ENCODE measurements around the gene CD6. TPM values are rescaled to one million over a fixed set of nuclear protein-coding genes. Genes with fewer than 3 reads are reported as not detected.

CD6 gene
- polyA plus RNA-seq, 1 donor (not counting 4 experiments of a cell fraction or from before 2014, with no cell fraction given) = 0.03 TPM

- DNase-seq (ENCODE audit: low read depth, low spot score) (no peak), FAIRE-seq (no peak)
- no peak overlapping the region for H3K4me3 ChIP-seq (ENCODE audit: control insufficient read depth in 2 of 3, extremely low read depth in 1 of 3, insufficient read depth in 2 of 3, low read depth in 1 of 3, low read length in 3 of 3)
- peaks cover 36% of the 10 kb centered on the region for H3K27me3 ChIP-seq (ENCODE audit: control insufficient read depth, extremely low read depth, insufficient read depth, low read length)
- no peaks in the 10 kb centered on the region for H4K20me1 ChIP-seq (ENCODE audit: control insufficient read depth, extremely low read depth, insufficient read depth, low read length)
- peaks cover 2% of the 10 kb centered on the region for H3K4me1 ChIP-seq (ENCODE audit: control insufficient read depth, extremely low read depth, insufficient read depth, low read length)
- TF ChIP-seq EZH2 (IDR thresholded peaks at IDR 0.05; ENCODE audit: low read length) (no peak), CTCF (optimal IDR thresholded peaks at IDR 0.05 in 1 of 3, IDR thresholded peaks at IDR 0.05 in 1 of 3, conservative IDR thresholded peaks at IDR 0.05 in 1 of 3; ENCODE audit: extremely low read depth in 1 of 3, insufficient read depth in 2 of 3, low read length in 3 of 3) (no peak)
- H3K36me3 ChIP-seq (ENCODE audit: control insufficient read depth in 2 of 2, extremely low read depth in 1 of 2, insufficient read depth in 2 of 2, low read length in 2 of 2) = no peaks in the 10 kb centered on the region
- dilution Hi-C loops (cut with MboI; ENCODE audit: extremely low pct_ligation_motif_present, low sequenced_read_pairs) = no loop called here
- no peak overlapping the region for H2AFZ ChIP-seq (ENCODE audit: control insufficient read depth, low read length)
- no peak overlapping the region for H3K4me2 ChIP-seq (ENCODE audit: control insufficient read depth, extremely low read depth, insufficient read depth, low read depth, low read length)
- H3K9ac ChIP-seq (ENCODE audit: control insufficient read depth, extremely low read depth, insufficient read depth, low read length) = no peak overlapping the region
- no peak overlapping the region for H3K27ac ChIP-seq (ENCODE audit: control insufficient read depth, insufficient read depth, low read length)
- no peaks in the 10 kb centered on the region for H3K79me2 ChIP-seq (ENCODE audit: control insufficient read depth, insufficient read depth, low read length)
- H3K9me3 ChIP-seq (ENCODE audit: control insufficient read depth, low read depth, low read length) = no peaks in the 10 kb centered on the region
- H3K9me1 ChIP-seq (ENCODE audit: control insufficient read depth, extremely low read depth, insufficient read depth, low read length) = no peaks in the 10 kb centered on the region
These were observed 48.4 kb downstream of the CD6 start for GRCh38 chr11:61019832-61020405.

- no peak for FAIRE-seq
- Histone ChIP-seq H3K27me3 (ENCODE audit: control insufficient read depth, extremely low read depth, insufficient read depth, low read length) (peaks cover 40% of the 10 kb centered on the region), H3K4me1 (ENCODE audit: control insufficient read depth, extremely low read depth, insufficient read depth, low read length) (peaks cover 2% of the 10 kb centered on the region), H3K9ac (ENCODE audit: control insufficient read depth, extremely low read depth, insufficient read depth, low read length) (no peak overlapping the region), H3K27ac (ENCODE audit: control insufficient read depth, insufficient read depth, low read length) (no peak overlapping the region), H4K20me1 (ENCODE audit: control insufficient read depth, extremely low read depth, insufficient read depth, low read length) (no peaks in the 10 kb centered on the region), H3K9me1 (ENCODE audit: control insufficient read depth, extremely low read depth, insufficient read depth, low read length) (no peaks in the 10 kb centered on the region), H3K79me2 (ENCODE audit: control insufficient read depth, insufficient read depth, low read length) (no peaks in the 10 kb centered on the region), H2AFZ (ENCODE audit: control insufficient read depth, low read length) (no peak overlapping the region), H3K4me3 (ENCODE audit: control insufficient read depth in 2 of 3, extremely low read depth in 1 of 3, insufficient read depth in 2 of 3, low read depth in 1 of 3, low read length in 3 of 3) (no peak overlapping the region), H3K4me2 (ENCODE audit: control insufficient read depth, extremely low read depth, insufficient read depth, low read depth, low read length) (no peak overlapping the region), H3K9me3 (ENCODE audit: control insufficient read depth, low read depth, low read length) (no peaks in the 10 kb centered on the region), H3K36me3 (ENCODE audit: control insufficient read depth in 2 of 2, extremely low read depth in 1 of 2, insufficient read depth in 2 of 2, low read length in 2 of 2) (no peaks in the 10 kb centered on the region)
- TF ChIP-seq CTCF (optimal IDR thresholded peaks at IDR 0.05 in 1 of 3, IDR thresholded peaks at IDR 0.05 in 1 of 3, conservative IDR thresholded peaks at IDR 0.05 in 1 of 3; ENCODE audit: extremely low read depth in 1 of 3, insufficient read depth in 2 of 3, low read length in 3 of 3) (no peak), EZH2 (IDR thresholded peaks at IDR 0.05; ENCODE audit: low read length) (no peak)
- dilution Hi-C loops (cut with MboI; ENCODE audit: extremely low pct_ligation_motif_present, low sequenced_read_pairs) = no loop called here
- no peak for DNase-seq (ENCODE audit: low read depth, low spot score)
These were observed 49.2 kb downstream of the CD6 start for GRCh38 chr11:61020551-61021235.

Data from keratinocyte (primary cell).